ENCODE measurements around the gene TSEN54.

DNA sequence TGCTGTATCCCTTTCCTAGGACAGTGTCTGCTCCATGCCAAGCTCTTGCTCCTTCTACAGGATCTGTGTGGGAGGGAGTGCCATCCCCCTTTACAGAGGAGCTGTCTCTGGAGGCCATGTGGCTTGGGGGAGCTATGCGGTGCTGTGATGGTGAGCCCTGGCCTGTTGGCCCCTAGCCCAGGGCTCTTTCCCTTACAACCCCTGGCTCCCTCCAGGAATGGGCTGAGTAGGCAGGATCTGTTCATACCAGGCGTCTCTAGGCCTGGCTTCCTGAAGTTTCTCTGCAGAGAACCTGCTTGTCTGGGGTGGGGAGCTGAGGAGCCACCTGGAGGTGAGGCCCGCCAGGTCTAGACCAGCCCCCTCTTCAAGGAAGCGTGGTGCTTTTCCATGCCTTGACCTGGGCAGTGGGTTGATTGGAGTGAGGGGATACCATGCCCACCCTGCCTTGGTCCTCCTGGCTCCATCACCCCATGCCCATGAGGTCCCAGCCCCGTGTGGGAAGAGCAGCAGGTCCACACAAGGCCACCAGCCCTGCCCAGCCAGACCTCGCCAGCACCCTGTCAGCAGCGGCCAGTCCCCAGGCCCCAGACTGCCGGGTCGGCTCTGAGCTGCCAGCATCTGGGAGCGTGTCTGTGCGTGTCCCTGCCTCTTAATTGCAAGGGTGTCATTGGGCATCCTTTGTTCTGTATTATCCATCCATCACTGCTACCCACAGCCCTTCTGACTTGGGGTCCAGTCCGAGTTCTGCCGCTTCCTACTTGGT lies 23.8 kb downstream of the TSEN54 start:
- TF ChIP-seq, protein P1, sequence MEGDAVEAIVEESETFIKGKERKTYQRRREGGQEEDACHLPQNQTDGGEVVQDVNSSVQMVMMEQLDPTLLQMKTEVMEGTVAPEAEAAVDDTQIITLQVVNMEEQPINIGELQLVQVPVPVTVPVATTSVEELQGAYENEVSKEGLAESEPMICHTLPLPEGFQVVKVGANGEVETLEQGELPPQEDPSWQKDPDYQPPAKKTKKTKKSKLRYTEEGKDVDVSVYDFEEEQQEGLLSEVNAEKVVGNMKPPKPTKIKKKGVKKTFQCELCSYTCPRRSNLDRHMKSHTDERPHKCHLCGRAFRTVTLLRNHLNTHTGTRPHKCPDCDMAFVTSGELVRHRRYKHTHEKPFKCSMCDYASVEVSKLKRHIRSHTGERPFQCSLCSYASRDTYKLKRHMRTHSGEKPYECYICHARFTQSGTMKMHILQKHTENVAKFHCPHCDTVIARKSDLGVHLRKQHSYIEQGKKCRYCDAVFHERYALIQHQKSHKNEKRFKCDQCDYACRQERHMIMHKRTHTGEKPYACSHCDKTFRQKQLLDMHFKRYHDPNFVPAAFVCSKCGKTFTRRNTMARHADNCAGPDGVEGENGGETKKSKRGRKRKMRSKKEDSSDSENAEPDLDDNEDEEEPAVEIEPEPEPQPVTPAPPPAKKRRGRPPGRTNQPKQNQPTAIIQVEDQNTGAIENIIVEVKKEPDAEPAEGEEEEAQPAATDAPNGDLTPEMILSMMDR (conservative IDR thresholded peaks at IDR 0.05; ENCODE audit: low read depth, low read length), result no peak
- no peak for TF ChIP-seq EZH2 (IDR thresholded peaks at IDR 0.05; ENCODE audit: borderline replicate concordance, low read depth, low read length, poor library complexity, severe bottlenecking)

All from A673 (cell line).